Large intestine (tissue), 3 donors: ENCODE results near the gene PDXK. TPM values are rescaled to one million over a fixed set of nuclear protein-coding genes. Genes with fewer than 3 reads are reported as not detected.

ENCODE experiments used
- DNase-seq, 2 donors: peaks; one replicate each; pipeline versions ENCODE4 v3.0.0 to v3.0.0-alpha.2; 2013
- H3K27ac ChIP-seq: one replicate; pipeline ENCODE4 v1.5.1; 2013; ENCODE audit warnings: low read length
- H3K27me3 ChIP-seq: 2 replicates; pipeline ENCODE4 v1.6.1; 2013; ENCODE audit warnings: low read length; ENCODE audit not compliant: control insufficient read depth, insufficient read depth
- H3K36me3 ChIP-seq: 2 replicates; pipeline ENCODE4 v1.6.1; 2013; ENCODE audit warnings: low read length; ENCODE audit not compliant: control insufficient read depth, insufficient read depth
- H3K4me1 ChIP-seq: one replicate; pipeline ENCODE4 v1.6.1; 2013; ENCODE audit warnings: low read length; ENCODE audit not compliant: control insufficient read depth, insufficient read depth
- H3K4me3 ChIP-seq: one replicate; pipeline ENCODE4 v1.5.1; 2013; ENCODE audit warnings: low read length
- H3K9me3 ChIP-seq: one replicate; pipeline ENCODE4 v1.6.1; 2013; ENCODE audit warnings: mild to moderate bottlenecking, low read depth, low read length, moderate library complexity; ENCODE audit not compliant: control insufficient read depth
- WGBS: methylation state at CpG from one replicate; pipeline ENCODE4 v1.1.5; 2013; ENCODE audit warnings: low lambda C conversion rate; ENCODE audit not compliant: insufficient coverage; 5-methylcytosine and 5-hydroxymethylcytosine counted together
- polyA plus RNA-seq: library from polyadenylated mRNA; unstranded; fragments of 120-200 nt; gene quantifications from one replicate; pipeline ENCODE4 v1.2.1, GENCODE V29; 2013

Gene PDXK
- polyA plus RNA-seq, 1 donor: 86.5 TPM

DNA sequence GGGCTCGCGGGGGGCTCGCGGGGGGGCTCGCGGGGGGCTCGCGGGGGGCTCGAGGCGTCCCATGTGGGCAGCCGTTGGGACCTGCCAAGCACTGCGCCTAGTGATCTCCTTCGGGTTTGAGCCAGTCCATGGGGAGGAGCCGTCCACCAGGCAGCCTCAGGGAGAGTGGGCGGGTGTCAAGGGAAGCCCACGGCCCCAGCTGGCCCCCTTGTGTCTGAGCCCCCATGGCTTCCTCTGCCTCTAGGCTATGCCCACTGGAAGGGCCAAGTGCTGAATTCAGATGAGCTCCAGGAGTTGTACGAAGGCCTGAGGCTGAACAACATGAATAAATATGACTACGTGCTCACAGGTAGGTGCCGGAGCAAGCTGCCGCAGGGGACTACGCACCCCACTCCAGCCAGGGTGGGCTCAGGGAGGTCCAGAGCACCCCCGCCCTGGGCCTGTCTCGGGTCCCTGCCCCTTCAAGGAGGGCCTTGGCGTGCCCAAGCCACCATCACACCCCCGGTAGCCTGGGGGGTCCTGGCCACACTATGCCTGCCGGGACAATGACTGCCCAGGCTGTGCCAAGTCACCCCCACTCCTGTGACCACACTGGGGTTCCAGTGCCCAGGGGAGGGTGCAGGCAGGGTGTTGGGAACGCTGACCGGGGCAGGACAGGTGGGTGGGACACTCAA, 22.6 kb downstream of the PDXK start:
- H3K27ac ChIP-seq: no peak overlapping the region
- peak in 1 of 2 donors; percentile 30 for DNase-seq
- H3K4me1 ChIP-seq: peaks cover 33% of the 10 kb centered on the region
- no CpG with 5 or more reads among the region's 28 CpGs for WGBS
- peaks cover 56% of the 10 kb centered on the region for H3K36me3 ChIP-seq
- no peak overlapping the region for H3K4me3 ChIP-seq
- H3K27me3 ChIP-seq: no peaks in the 10 kb centered on the region
- no peaks in the 10 kb centered on the region for H3K9me3 ChIP-seq

DNA sequence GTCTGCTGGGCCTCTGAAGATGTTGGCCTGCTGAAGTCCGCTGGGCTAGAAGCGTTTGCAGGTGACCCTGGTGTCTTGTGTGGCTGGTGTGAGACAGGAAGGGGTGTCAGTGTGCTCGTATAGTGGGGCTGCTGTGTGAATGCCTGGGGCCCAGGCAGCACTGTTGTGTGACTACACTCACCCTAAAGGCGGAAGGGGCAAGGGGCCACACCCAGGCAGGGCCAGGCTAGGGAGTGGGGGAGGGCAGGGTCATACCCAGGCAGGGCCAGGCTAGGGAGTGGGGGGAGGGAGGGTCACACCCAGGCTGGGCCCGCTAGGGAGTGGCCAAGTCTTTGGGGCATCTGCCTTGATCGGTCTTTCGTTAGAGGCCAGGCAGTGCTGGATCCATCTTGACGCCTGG, 25.0 kb downstream of the PDXK start:
- Histone ChIP-seq H3K27me3 (no peaks in the 10 kb centered on the region), H3K36me3 (peaks cover 63% of the 10 kb centered on the region), H3K27ac (no peak overlapping the region), H3K9me3 (no peaks in the 10 kb centered on the region), H3K4me1 (peaks cover 13% of the 10 kb centered on the region), H3K4me3 (no peak overlapping the region)
- no peak for DNase-seq
- no CpG with 5 or more reads among the region's 8 CpGs for WGBS

DNA sequence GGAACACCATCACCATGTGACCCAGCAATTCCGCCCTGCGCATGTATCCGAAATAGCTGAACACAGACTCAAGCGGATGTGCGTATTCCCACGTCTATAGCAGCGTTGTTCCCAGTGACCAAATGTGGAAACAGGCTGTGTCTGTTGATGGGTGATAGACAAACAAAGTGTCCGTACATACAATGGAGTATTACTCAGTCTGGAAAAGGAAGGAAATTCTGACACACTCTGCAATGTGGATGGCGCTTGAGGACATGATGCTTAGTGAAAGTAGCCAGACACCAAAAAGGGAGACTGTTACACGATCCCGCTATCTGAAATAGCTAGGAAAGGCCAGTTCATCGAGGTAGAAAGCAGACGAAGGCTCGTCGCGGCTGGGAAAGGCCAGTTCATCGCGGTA, 25.8 kb downstream of the PDXK start:
- Histone ChIP-seq H3K9me3 (no peaks in the 10 kb centered on the region), H3K27ac (no peak overlapping the region), H3K36me3 (peaks cover 66% of the 10 kb centered on the region), H3K4me1 (peaks cover 6% of the 10 kb centered on the region), H3K27me3 (no peaks in the 10 kb centered on the region), H3K4me3 (no peak overlapping the region)
- WGBS: 89% methylated on average over 7 of the region's 18 CpGs
- DNase-seq: no peak

DNA sequence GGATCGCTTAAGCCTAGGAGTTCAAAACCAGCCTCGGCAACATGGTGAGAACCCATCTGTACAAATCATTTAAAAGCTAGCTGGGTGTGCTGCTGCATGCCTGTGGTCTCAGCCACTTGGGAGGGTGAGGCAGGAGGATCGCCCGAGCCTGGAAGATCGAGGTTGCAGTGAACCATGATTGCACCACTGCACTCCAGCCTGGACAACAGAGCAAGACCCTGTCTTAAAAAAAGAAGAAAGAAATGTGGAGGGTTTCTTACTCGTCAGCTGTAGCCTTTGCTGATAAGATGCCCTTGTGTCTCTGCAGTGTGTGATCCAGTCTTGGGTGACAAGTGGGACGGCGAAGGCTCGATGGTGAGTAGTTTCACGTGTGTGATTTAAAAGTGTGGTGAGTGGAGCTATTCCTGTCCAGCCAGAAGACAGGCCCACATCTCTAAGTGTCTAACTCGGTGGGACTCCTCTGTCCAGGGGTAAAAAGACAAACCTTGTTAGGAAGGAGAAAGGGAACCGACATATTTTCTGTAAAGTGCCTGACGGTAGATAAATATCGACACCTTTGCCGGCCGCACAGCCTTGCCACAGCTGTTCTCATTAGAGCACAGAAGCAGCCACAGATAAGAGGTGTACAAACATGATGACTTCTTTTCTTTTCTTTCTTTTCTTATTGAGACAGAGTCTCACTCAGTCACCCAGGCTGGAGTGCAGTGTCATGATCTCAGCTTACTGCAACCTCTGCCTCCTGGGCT, 27.0 kb downstream of the PDXK start:
- peaks cover 74% of the 10 kb centered on the region for H3K36me3 ChIP-seq
- WGBS: 100% methylated on average over 3 of the region's 16 CpGs

DNA sequence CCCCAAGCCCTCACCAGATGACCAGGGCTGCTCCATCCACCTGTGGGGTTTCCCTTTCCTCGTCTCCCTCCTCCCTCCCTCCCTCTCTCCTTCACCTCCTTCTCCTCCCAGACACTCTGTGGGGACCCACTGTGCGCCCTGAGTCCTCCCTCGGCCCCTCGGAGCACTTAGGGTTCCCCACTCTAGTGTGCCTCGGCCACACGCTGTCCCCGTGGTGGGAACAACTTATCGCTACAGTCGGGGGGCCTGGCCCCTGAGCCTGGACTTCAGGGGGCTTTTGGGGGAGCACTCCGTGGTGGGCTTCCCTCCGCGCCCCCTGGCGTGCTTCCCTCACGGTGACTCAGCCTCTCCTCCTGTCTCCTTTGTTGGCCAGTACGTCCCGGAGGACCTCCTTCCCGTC, 29.7 kb downstream of the PDXK start:
- 100% methylated on average over 2 of the region's 17 CpGs for WGBS
- no peaks in the 10 kb centered on the region for H3K4me1 ChIP-seq

More for the DNA sequence above, 27.0 kb downstream of the PDXK start:
- no peak for DNase-seq
- no peak overlapping the region for H3K4me3 ChIP-seq
- no peaks in the 10 kb centered on the region for H3K27me3 ChIP-seq
- no peaks in the 10 kb centered on the region for H3K9me3 ChIP-seq
- H3K27ac ChIP-seq: no peak overlapping the region
- H3K4me1 ChIP-seq: no peaks in the 10 kb centered on the region

DNA sequence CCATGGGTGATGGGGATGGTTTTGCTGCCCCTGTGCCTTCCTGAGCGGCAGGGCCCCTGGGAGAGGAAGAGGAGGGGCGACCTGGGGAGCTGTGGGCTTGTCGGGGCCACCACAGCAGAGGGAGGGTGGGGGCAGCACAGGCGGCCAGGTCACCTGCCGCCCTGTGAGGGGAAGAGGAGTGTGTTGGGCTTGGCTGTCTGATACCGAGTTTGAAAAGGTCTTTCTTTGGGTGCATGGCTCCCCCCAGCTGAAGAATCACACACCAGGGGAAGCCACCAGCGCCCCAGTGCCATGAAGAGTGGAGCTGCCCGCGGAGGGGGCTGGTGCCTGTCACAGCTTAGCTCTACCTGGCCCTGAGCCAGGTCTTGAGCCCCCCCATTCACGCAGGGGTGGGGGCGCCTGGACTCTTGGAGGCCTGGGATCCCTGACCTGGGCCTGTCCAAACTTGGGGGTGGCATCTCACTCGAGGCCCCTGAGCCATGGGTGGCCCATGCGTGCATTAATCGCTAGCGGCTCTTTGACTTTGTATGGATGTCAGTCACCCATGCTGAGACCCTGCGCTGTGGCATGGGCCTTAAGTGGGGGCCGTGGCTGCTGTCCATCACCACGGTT, 30.8 kb downstream of the PDXK start:
- H3K9me3 ChIP-seq: no peaks in the 10 kb centered on the region
- no peak overlapping the region for H3K4me3 ChIP-seq
- H3K36me3 ChIP-seq: peaks cover 89% of the 10 kb centered on the region
- no CpG with 5 or more reads among the region's 18 CpGs for WGBS
- H3K4me1 ChIP-seq: no peaks in the 10 kb centered on the region
- no peak overlapping the region for H3K27ac ChIP-seq
- no peaks in the 10 kb centered on the region for H3K27me3 ChIP-seq
- no peak for DNase-seq

More for the DNA sequence above, 29.7 kb downstream of the PDXK start:
- Histone ChIP-seq H3K27me3 (no peaks in the 10 kb centered on the region), H3K36me3 (peaks cover 89% of the 10 kb centered on the region), H3K9me3 (no peaks in the 10 kb centered on the region), H3K4me3 (no peak overlapping the region), H3K27ac (no peak overlapping the region)
- DNase-seq: no peak

DNA sequence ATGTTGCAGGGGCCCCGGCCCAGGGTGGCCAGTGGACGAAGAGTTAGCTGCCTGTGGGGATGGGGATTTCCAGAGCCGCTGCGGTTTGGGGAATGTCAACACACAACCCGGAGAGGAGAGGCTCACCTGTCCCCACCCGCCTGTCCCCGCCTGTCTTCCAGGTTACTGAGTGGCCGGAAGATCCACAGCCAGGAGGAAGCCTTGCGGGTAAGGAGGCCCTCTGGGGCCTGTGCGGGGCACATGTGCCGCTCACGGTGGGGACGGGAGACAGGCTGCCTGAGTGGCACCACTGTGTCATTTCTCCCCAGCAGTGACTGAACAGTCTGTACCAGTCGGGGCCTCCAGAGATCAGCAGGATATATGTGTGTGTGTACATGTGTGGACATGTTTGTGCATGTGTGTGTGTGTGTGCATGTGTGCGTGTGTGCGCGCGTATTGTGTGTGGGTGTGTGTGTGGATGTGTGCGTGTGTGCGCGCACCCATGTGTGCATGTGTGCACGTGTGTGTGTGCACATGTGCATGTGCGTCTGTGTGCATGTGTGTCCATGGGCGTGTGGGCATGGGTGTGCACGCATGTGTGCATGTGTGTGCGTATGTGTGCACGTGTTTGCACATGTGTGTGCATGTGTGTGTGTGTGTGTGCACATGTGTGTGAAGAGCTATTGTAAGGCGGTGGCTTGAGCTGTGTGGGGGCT, 31.6 kb downstream of the PDXK start:
- no peaks in the 10 kb centered on the region for H3K9me3 ChIP-seq
- peaks cover 94% of the 10 kb centered on the region for H3K36me3 ChIP-seq
- H3K4me3 ChIP-seq: no peak overlapping the region
- no peak overlapping the region for H3K27ac ChIP-seq
- H3K4me1 ChIP-seq: no peaks in the 10 kb centered on the region
- WGBS: no CpG with 5 or more reads among the region's 28 CpGs
- no peak for DNase-seq
- H3K27me3 ChIP-seq: no peaks in the 10 kb centered on the region

DNA sequence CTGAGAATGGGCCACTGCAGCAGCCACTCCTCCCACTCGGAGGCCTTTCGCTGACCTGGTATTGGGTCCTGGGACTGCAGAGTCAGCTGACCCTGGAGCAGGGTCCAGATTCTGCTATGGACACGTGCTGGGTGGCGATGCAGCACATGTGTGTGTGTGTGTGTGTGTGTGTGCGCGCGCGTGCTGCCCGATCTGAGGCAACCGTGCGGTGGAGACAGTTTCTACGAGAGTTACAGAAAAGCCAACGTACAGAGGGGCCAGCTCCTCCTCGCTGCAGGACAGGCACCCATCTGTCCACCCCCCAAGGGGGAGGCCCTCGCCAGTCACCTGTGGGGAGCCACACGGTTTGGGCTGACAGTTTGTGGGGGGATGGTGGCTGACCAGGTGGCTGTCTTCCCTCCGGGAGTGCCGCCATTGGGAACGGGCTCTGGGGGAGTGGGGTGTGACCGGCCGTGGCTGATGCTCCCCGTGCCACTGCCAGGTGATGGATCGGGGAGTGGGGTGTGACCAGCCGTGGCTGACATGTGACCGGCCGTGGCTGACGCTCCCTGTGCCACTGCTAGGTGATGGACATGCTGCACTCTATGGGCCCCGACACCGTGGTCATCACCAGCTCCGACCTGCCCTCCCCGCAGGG, 33.1 kb downstream of the PDXK start:
- peaks cover 94% of the 10 kb centered on the region for H3K36me3 ChIP-seq
- no CpG with 5 or more reads among the region's 31 CpGs for WGBS

DNA sequence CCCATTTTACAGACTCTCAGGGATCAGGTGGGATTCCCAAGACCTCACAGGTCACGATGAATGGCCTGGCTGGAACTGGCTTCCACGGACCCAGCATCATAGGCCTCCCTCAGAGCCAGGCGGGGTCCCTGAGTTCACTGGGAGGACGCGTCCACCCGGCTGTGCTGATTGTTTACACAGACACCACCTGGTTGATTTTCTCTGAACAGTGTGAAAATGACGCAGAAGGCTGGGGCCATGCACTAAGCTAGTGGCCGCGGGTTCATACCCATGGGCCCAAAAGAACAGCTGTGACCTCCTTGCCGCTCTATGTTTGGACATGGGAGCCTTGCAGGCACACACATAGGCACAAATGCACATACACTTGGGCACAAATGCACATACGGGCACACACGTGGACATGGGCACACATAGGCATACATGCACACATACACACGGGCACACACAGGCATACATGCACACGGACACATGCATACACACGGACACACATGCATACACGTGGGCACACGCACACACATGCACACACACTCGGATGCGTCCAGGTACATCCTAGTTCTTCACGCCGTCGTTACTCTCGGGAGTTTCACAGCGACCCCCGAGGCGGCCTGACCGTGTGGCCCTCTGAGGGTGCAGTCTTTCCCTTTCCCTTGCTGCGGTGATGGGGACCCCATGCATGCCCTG, 34.0 kb downstream of the PDXK start:
- DNase-seq: no peak
- H3K27me3 ChIP-seq: no peaks in the 10 kb centered on the region
- H3K36me3 ChIP-seq: peaks cover 93% of the 10 kb centered on the region
- H3K4me3 ChIP-seq: no peak overlapping the region
- H3K9me3 ChIP-seq: peaks cover 2% of the 10 kb centered on the region
- H3K4me1 ChIP-seq: no peaks in the 10 kb centered on the region
- no CpG with 5 or more reads among the region's 28 CpGs for WGBS
- H3K27ac ChIP-seq: no peak overlapping the region

More for the DNA sequence above, 33.1 kb downstream of the PDXK start:
- Histone ChIP-seq H3K4me3 (no peak overlapping the region), H3K9me3 (peaks cover 2% of the 10 kb centered on the region), H3K4me1 (no peaks in the 10 kb centered on the region), H3K27ac (no peak overlapping the region), H3K27me3 (no peaks in the 10 kb centered on the region)
- no peak for DNase-seq
